GM19099 (cell line): ENCODE results near the gene EIF5AL1.

Experiments
- POLR2A ChIP-seq: IDR thresholded peaks from 3 replicates; pipeline ENCODE4 v1.6.1; 2011; ENCODE audit warnings: low read depth; ENCODE audit not compliant: insufficient read length; ENCODE audit errors: extremely low read depth

Gene EIF5AL1

DNA sequence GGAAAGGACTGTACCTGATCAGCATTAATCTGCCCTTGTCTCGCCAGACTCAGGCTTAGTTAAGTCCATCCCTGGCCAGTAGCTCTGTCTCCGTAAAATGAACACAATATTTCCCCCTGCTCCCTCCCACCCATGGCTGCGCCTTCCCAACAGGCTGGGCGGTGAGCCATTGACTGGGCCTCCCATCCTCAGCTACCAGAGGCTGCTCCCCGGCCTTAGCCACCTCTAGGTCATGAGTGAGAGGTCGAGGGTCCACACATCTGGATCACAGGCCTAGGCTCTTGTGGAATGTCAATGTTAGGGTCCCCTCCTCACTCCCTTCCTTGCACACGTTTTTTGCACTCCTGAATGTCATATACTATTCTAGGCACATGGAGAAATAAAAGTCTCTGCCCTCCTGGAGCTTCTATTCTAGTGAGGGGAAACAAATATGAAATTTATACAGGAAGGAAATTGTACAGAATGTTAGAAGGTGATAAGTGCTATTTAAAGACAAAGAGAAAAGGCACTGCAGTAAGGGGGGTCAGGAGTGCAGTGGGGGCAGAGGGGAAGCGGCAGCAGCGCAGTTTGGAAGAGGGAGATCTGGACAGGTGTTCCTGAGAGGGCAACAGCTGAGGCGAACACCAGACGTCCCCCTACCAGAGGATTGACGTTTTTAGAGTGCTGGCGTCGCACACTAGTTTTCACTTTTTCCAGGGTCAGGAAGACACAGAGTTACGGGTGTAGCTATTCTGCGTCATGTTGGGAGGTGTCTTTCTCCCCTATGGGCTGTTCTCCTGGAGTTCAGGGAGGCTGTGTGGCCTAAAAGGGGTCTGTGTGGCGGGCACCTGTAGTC lies 17.2 kb upstream of the EIF5AL1 start:
- TF ChIP-seq POLR2A = no peak

DNA sequence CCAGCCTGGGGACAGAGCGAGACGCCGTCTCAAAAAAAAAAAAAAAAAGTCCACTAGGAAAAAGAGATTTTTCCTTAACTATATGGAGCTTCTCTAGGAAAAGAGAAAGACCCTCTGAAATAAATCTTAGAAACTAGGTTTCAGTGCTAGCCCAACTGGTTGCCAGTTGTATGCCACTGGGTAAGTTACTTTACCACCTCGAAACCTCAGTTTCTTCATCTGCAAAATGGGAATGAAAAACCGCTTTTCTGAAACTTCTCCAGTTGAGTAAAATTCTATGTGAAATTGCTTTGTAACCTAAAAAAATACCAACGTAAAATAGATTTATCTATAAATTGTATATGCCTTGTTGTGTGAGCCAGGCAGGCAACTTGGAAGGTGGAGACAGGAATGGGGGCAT lies 16.5 kb upstream of the EIF5AL1 start:
- no peak for TF ChIP-seq POLR2A

DNA sequence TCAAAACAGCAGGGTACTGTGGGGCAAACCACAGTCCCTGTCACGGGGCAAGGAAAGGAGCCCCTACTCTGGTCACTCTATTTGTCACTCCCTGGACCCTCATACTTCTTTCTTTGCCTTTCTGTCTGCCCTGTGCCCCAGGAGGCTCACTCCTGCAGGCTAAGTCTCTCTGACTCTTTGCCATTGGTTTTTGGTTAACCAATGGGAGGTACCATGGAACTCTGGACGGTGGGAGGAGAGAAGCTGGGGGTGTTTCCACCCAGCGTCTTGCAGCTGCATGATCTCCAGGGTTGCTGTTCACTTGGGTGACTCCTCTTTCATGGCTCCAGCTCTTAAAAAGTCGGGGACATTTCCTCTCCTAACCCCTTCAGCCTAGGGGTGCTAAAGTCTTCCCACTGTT lies 15.4 kb upstream of the EIF5AL1 start:
- TF ChIP-seq POLR2A = no peak

DNA sequence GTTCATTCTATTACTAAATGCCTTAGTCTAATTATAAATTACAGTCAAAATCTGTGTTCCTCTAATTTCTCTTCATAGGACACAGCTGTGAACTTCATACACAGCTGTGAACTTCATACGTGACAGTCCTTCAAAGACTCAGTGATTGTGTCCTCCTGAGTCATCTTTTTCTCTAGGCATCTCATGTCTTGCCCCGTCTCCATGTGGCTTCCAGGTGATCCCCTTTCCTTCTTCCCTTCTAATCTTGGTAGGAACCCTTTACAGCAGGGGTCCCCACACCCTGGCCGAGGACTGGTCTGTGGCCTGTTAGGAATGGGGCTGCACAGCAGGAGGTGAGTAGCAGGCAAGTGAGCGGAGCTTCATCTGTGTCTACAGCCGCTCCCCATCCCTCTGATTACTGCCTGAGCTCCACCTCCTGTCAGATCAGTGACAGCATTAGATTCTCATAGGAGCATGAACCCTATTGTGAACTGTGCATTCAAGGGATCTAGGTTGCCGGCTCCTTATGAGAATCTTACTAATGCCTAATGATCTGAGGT lies 14.0 kb upstream of the EIF5AL1 start:
- TF ChIP-seq POLR2A = no peak

DNA sequence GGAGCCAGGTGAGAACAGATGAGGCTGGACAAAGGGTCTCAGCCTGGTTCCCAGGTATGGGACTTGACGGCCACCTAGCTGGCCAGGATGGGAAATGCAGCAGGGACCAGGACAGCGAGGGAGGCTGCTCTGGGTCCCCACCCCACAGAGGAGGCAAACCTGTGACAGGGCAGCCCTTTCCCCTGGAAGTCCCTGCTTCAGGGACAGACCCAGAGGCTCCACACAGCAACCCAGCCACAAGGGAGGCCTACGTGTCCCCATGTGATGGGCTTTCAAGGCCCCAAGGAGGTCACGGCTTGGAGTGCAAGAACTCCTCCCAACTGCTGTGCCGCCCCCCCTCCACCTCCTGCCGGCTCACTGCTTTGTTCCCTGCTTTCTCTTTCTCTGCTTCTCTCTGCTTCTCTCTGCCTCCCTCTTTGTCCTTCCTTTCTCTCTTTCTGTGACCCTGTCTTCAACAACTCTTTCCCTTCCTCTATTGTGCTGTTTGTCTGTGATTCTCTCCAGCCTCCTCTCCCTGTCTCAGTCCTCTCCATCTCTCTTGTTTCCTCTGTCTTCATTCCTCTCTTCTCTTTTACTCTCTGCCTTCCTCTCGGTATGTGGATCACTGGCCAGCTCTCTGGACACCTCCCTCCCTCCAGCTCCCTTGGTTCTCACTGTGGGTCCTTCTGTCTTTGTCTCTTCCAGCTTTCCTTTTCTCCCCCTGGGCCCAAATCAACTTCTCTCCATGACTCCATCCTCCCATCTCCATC lies 9.6 kb upstream of the EIF5AL1 start:
- no peak for TF ChIP-seq POLR2A

DNA sequence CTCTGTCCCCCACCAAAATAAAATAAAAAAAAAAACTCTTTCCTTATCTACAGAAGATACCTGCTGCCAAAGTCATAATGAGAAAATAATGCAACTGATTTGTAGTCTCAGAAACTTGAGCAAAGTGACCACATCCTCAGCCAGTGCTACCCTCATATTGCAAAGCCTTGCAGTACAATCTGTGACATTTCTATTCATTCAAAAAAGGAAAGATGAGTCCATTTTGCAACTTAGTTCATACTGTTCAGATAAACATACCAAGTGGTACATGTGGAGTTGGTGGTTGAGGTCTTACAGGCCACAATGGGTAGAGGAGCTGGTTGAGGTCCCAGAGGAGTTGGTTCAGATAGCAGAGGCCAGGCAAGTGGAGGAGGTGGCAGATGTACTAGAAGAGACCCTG lies 6.5 kb upstream of the EIF5AL1 start:
- TF ChIP-seq POLR2A = no peak

DNA sequence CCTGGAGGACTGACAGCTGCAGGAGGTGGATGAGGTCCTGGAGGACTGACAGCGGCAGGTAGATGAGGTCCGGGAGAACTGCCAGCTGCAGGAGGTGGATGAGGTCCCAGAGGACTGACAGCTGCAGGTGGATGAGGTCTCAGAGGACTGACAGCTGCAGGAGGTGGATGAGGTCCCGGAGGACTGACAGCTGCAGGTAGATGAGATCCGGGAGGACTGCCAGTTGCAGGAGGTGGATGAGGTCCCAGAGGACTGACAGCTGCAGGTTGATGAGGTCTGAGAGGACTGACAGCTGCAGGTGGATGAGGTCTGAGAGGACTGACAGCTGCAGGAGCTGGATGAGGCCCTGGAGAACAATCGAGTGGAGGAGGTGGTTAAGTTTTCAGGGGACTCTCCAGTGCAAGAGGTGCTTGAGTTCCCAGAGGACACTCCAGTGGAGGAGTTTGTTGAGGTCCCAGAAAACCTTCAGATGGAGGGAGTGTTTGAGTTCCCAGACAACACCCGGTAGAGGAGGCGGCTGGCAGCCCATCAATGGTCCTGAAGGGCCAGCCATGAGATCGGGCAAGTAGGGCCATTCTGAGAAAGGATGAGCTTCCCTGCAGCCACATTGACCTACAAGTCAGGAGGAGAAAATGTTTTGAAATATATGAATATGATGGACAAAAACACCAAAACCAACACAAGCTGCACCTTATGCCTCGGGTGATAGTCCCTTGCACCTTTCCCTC lies 4.7 kb upstream of the EIF5AL1 start:
- TF ChIP-seq POLR2A = no peak

DNA sequence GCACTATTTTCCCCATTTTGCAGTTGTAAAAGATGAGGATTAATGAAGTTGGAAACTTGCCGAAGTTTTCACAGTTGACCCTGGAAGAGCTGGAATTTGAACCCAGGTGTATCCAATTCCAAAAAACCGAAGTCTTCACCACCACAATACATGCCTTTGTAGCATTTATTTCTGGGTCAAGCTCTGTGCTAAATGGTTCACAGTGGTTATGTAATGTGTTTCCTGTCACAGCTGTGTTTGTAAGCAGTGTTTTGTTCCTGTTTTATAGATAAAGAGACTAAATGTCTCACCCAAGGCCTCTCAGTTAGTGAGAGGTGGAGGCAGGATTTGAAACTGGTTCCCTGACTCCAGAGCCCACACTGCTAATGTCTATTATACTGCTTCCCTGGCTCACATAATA lies 30.3 kb downstream of the EIF5AL1 start:
- TF ChIP-seq POLR2A = no peak

DNA sequence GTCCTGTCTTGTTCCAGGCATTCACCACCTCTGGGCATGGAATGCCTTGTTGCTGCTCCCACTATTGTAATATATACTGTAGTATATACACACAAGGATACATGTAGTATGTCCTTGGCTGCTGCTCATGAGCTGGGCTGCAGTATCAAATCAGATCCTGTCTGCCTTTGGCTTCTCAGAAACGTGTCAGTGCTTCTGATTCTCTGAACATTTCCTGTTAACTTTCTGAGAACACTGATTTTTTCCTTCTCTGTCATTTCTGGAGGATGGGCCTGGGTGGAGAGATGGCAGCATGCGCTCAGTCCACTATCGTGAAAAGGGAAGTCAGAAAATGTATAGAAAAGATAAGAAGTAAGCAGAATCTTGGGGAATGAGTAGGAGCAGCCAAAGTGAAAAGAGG lies 35.6 kb downstream of the EIF5AL1 start:
- TF ChIP-seq POLR2A = no peak

DNA sequence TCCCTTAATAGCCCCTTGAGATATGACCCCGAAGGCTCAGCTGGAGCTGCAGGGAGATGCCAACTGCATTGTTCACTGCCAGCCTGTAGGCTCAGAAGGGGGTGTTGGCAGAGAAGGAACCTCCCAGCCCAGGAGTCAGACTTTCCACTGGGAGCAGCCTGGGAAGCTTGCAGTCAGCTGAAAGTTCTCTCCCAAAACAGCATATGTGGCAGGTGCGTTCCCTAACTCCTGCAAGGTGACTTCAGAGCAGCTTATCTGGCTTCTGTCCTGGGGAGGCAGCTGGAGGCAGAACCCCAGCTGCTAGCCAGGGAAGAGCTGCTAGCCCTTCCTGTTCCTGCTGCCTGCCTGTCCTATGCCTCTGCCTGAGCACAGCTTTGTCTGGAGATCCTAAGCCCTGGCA lies 39.8 kb downstream of the EIF5AL1 start:
- no peak for TF ChIP-seq POLR2A

DNA sequence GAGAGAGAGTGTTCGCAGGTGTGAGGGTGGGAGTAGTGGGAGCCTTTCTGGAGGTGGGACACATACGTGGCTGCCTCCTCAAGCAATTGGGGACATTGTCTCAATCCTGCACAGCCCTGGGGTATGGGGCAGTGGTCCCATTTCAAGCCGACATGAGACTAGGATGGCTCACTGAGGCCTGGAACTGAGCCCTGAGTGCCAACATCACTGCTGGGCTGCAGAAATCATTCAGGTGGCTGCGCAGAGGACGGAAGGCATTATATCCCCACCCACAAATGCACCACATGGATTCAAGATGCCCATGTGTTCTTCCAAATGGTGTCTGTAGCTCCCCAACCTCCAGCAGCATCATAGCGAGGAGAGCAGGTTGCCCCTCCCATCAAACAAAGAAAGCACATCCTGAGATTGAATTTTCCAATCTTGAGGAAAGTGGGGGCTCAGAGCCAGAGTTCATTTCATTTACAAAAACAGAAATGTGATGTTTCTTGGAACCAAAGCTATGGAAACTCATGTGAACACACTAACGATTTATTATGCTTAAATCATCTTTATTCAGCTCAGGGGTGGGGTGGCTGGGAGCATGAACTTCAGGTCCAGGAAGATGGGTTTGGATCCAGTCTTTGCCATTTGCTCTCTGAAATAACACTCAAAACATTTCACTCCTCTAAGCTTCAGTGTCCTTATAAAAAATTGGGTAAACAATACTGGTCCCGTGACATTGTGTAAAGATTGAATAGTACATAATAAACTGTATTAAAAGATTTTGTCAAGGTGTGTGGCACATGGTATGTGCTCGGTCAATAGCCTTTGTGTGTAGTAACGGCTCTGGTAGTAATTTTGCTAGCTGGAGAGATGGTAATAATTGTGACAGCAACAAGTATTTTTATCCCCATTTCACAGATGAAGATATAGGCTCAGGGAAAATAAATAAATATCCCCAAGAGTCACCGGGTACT lies 43.3 kb downstream of the EIF5AL1 start:
- no peak for TF ChIP-seq POLR2A

DNA sequence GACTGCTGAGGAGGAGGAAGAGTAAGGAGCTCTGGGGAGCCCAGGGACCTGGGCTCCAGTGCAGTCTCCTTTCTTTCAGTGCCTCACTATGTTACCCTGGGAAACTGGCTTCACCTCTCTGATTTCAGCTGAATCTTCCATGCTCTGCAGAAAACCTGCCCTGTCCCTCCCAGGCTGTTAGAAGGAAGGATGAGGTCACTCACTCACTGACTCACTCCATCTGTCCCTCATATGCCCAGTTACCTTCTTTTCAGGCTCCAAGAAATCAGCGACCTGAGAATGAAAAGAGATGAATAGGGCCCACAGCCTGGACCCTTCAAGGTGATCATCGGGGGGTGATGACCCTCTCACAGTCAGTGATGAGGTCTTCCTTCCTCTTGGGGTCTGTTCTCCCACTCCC lies 47.4 kb downstream of the EIF5AL1 start:
- TF ChIP-seq POLR2A = no peak

DNA sequence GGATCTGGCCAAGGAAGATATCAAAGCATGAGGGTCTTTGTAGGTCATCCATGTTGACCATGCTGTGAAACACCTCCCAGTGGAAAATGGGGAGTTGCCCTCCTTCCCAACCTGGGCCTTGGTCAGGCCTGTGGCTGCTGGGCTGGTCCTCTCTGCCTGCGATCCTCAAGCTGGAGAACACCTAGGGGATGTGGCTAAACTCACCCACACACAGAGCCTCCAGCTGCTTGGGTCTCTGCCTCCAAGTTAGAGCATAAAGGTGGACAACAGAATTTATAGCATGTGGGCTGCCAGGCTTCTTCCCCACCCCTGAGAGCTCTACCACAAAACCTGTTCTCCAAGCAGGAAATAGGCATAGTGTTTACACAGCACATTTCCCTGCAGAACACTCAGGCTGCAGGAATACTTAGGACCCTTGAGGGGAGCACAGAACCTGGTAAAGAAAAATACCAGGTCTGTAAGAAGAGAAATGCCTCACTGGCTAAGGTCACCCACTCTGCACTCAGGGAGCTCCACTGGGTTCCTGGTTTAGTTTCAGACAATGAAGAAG lies 47.9 kb downstream of the EIF5AL1 start, which contains the start of gene SFTPA2:
Gene SFTPA2, minus strand, starts transcription at position 248 of the 550 bp plus-strand sequence. CDS start 924 bp downstream, outside the sequence.
- no peak for TF ChIP-seq POLR2A

DNA sequence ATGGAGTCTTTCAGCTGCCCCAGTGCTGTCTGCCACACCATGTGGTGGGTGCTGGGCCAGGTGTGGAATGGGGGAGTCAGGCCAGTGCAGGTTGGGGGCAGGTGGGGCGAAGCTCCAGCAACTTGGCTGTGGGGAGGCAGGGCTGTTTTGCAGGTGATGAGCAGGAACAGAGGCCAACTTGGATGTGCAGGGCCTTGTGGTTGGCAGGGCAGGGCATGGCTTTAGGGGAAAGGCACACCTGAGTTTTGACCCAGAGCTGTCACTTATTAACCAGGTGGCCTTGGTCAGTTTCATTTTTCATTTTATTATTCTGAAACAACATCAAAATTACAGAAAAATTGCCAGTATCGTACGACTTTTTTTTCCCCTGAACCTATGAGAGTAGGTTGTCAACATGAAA lies 48.9 kb downstream of the EIF5AL1 start:
- TF ChIP-seq POLR2A = no peak
